Measurements from ENCODE around the gene ZPR1. TPM values are rescaled to one million over a fixed set of nuclear protein-coding genes. Genes with fewer than 3 reads are reported as not detected.

Gene ZPR1
- total and polyA plus RNA-seq, 12 donors = 5.5 to 44.7 (median 22.6) TPM

- 82 to 88% methylated on average over 7 of the region's 7 CpGs for WGBS, 2 donors
- Histone ChIP-seq H3K4me3 (peak within 1 kb of the TSS in 3 of 10 donors; percentile 12 to 25 (median 19)), H3K4me1 (peaks cover 7 to 24% (median 20%) of the 10 kb centered on the region in 9 donors), H3K27me3 (no peaks in the 10 kb centered on the region), H3K36me3 (peaks cover 0 to under 1% (median 0%) of the 10 kb centered on the region in 9 donors), H3K9me3 (no peaks in the 10 kb centered on the region), H3K27ac (no peak within 1 kb of the TSS)
- intact Hi-C loops (cut with DNase I) = loop anchor here (1.0 to 10.0 kb wide), 16 partner anchors 41 to 436 kb away; partner anchors contain the start of gene APOA1 (in 5 of the 10)
- no peak for TF ChIP-seq CTCF (IDR thresholded peaks at IDR 0.05)
- no peak for ATAC-seq
- no peak for DNase-seq
Measured at GRCh38 chr11:116791813-116792143, 4.0 kb upstream of the ZPR1 start, which contains the start of gene APOA5. Gene APOA5 (minus strand): TSS chr11:116791879. CDS start chr11:116791860, 19 bp downstream.

GRCh38 chr11:116791002-116791812, 3.4 kb upstream of the ZPR1 start:
- DNase-seq (peak; percentile 79 to 86), ATAC-seq (peak; percentile 57 to 80 (median 76))
- H3K27ac ChIP-seq = no peak overlapping the region
- WGBS, 2 donors = 22 to 27% methylated on average over 31 of the region's 31 CpGs
- peak overlapping the region in 3 of 10 donors; percentile 12 to 25 (median 19) for H3K4me3 ChIP-seq
- intact Hi-C loops (cut with DNase I) = loop anchor here (1.0 to 10.0 kb wide), 16 partner anchors 41 to 436 kb away; partner anchors contain the start of gene APOA1 (in 5 of the 10)
- TF ChIP-seq CTCF (IDR thresholded peaks at IDR 0.05) = peak; percentile 82 to 95 (median 93)
- no peaks in the 10 kb centered on the region for H3K27me3 ChIP-seq
- H3K36me3 ChIP-seq = peaks cover 0 to 6% (median 2%) of the 10 kb centered on the region in 9 donors
- no peaks in the 10 kb centered on the region for H3K9me3 ChIP-seq
- H3K4me1 ChIP-seq = peaks cover 7 to 29% (median 24%) of the 10 kb centered on the region in 9 donors

- peaks cover 7 to 33% (median 24%) of the 10 kb centered on the region in 9 donors for H3K4me1 ChIP-seq
- WGBS, 2 donors = 83 to 84% methylated on average over 53 of the region's 53 CpGs
Measured at GRCh38 chr11:116790167-116791001, 2.6 kb upstream of the ZPR1 start.

More at GRCh38 chr11:116790167-116791001, 2.6 kb upstream of the ZPR1 start:
- TF ChIP-seq CTCF (IDR thresholded peaks at IDR 0.05) = no peak
- Histone ChIP-seq H3K27ac (no peak overlapping the region), H3K27me3 (no peaks in the 10 kb centered on the region), H3K36me3 (peaks cover 0 to 14% (median 9%) of the 10 kb centered on the region in 9 donors), H3K9me3 (no peaks in the 10 kb centered on the region), H3K4me3 (no peak overlapping the region)
- intact Hi-C loops (cut with DNase I) = loop anchor here (1.0 to 10.0 kb wide), 16 partner anchors 42 to 437 kb away; partner anchors contain the start of gene APOA1 (in 5 of the 10)
- ATAC-seq (peak in 1 of 8 donors; percentile 9), DNase-seq (no peak)

Measured in heart right ventricle (tissue), 16 donors.